ENCODE results near the gene AKT3.

The AKT3 gene

GRCh38 chr1:243490748-243491686, 359.0 kb downstream of the AKT3 start:
- H3K4me2 ChIP-seq (ENCODE audit: low read length) = no peak overlapping the region
- no peaks in the 10 kb centered on the region for H3K9me2 ChIP-seq (replicated peaks; ENCODE audit: control insufficient read depth, low read length)
- no peaks in the 10 kb centered on the region for H3F3A ChIP-seq (ENCODE audit: control insufficient read depth, insufficient read depth)
- no peaks in the 10 kb centered on the region for H3K79me2 ChIP-seq (ENCODE audit: control insufficient read depth, low read length)
- no peaks in the 10 kb centered on the region for H3K27me3 ChIP-seq (ENCODE audit: control insufficient read depth, low read length)
- TF ChIP-seq CTCF (IDR thresholded peaks at IDR 0.05; ENCODE audit: low read depth, low read length, poor library complexity, severe bottlenecking) (no peak), EZH2phosphoT487 (IDR thresholded peaks at IDR 0.05; ENCODE audit: borderline replicate concordance, low read length) (no peak)
- H3K4me1 ChIP-seq (ENCODE audit: control insufficient read depth, low read length) = no peaks in the 10 kb centered on the region
- H3K9me3 ChIP-seq (ENCODE audit: control insufficient read depth, insufficient read depth, low read length) = no peaks in the 10 kb centered on the region
- H4K20me1 ChIP-seq (ENCODE audit: control insufficient read depth, insufficient read depth, low read depth, low read length) = no peaks in the 10 kb centered on the region
- H3K36me3 ChIP-seq (ENCODE audit: control insufficient read depth, low read length) = no peaks in the 10 kb centered on the region
- no peak overlapping the region for H3K27ac ChIP-seq (ENCODE audit: low read depth, low read length)
- H3K4me3 ChIP-seq (ENCODE audit: low read length) = no peak overlapping the region

- no peak overlapping the region for H3K27ac ChIP-seq (ENCODE audit: low read depth, low read length)
These were observed 360.1 kb downstream of the AKT3 start for GRCh38 chr1:243489681-243490546.

GRCh38 chr1:243489158-243489527, 360.9 kb downstream of the AKT3 start:
- no peaks in the 10 kb centered on the region for H4K20me1 ChIP-seq (ENCODE audit: control insufficient read depth, insufficient read depth, low read depth, low read length)
- no peaks in the 10 kb centered on the region for H3F3A ChIP-seq (ENCODE audit: control insufficient read depth, insufficient read depth)
- H3K4me3 ChIP-seq (ENCODE audit: low read length) = no peak overlapping the region
- H3K9me2 ChIP-seq (replicated peaks; ENCODE audit: control insufficient read depth, low read length) = no peaks in the 10 kb centered on the region
- H3K36me3 ChIP-seq (ENCODE audit: control insufficient read depth, low read length) = no peaks in the 10 kb centered on the region
- no peaks in the 10 kb centered on the region for H3K9me3 ChIP-seq (ENCODE audit: control insufficient read depth, insufficient read depth, low read length)
- no peaks in the 10 kb centered on the region for H3K79me2 ChIP-seq (ENCODE audit: control insufficient read depth, low read length)
- H3K4me1 ChIP-seq (ENCODE audit: control insufficient read depth, low read length) = no peaks in the 10 kb centered on the region
- no peak overlapping the region for H3K4me2 ChIP-seq (ENCODE audit: low read length)
- no peaks in the 10 kb centered on the region for H3K27me3 ChIP-seq (ENCODE audit: control insufficient read depth, low read length)
- H3K27ac ChIP-seq (ENCODE audit: low read depth, low read length) = no peak overlapping the region
- no peak for TF ChIP-seq CTCF (IDR thresholded peaks at IDR 0.05; ENCODE audit: low read depth, low read length, poor library complexity, severe bottlenecking)

More at GRCh38 chr1:243489681-243490546, 360.1 kb downstream of the AKT3 start:
- Histone ChIP-seq H3K36me3 (ENCODE audit: control insufficient read depth, low read length) (no peaks in the 10 kb centered on the region), H3K4me1 (ENCODE audit: control insufficient read depth, low read length) (no peaks in the 10 kb centered on the region), H3K79me2 (ENCODE audit: control insufficient read depth, low read length) (no peaks in the 10 kb centered on the region), H3K27me3 (ENCODE audit: control insufficient read depth, low read length) (no peaks in the 10 kb centered on the region), H3F3A (ENCODE audit: control insufficient read depth, insufficient read depth) (no peaks in the 10 kb centered on the region), H3K4me3 (ENCODE audit: low read length) (no peak overlapping the region), H3K4me2 (ENCODE audit: low read length) (no peak overlapping the region), H3K9me3 (ENCODE audit: control insufficient read depth, insufficient read depth, low read length) (no peaks in the 10 kb centered on the region), H3K9me2 (replicated peaks; ENCODE audit: control insufficient read depth, low read length) (no peaks in the 10 kb centered on the region), H4K20me1 (ENCODE audit: control insufficient read depth, insufficient read depth, low read depth, low read length) (no peaks in the 10 kb centered on the region)
- TF ChIP-seq EZH2phosphoT487 (IDR thresholded peaks at IDR 0.05; ENCODE audit: borderline replicate concordance, low read length) (no peak), CTCF (IDR thresholded peaks at IDR 0.05; ENCODE audit: low read depth, low read length, poor library complexity, severe bottlenecking) (no peak)
